HG02759 (cell line): ENCODE data around the gene PLEKHA8.

Source experiments
- ATAC-seq: cut with Tn5 transposase; IDR thresholded peaks from one replicate; pipeline ENCODE4 v1.9.1; 2021; ENCODE audit warnings: mild to moderate bottlenecking, moderate library complexity; ENCODE audit not compliant: unreplicated experiment

The PLEKHA8 gene

DNA sequence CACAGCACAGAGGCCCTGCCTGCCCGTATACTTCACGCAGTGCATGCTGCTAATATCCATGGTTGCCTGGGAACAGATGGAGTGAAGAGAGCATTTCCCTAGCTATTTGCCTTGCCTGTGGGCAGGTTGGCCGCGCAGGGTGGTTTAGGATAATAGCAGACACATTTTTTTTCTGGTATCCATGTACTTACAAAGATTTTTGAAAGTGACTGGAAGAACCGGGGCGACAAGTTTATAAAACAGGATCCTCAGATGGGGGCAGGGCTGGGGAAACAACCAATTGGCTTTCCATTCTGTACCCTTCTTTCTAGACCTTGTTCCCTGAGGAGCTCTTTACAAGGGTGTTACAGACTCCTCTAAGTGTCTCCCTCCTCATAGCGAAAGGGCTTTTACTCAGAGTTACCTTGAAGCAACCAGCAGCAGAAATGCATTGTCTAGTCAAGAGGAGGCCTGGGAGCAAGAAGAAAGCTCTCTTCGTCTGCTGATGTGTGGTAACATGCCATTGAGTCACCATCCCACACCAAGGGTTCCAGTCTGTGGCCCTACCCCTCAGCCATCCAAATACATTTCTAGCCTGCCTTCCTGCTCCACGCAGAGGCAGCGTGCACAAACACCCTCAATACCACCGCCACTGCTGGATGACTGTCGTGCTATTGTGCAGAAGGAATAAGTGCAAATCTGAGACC, 138.1 kb downstream of the PLEKHA8 start:
- no peak for ATAC-seq

DNA sequence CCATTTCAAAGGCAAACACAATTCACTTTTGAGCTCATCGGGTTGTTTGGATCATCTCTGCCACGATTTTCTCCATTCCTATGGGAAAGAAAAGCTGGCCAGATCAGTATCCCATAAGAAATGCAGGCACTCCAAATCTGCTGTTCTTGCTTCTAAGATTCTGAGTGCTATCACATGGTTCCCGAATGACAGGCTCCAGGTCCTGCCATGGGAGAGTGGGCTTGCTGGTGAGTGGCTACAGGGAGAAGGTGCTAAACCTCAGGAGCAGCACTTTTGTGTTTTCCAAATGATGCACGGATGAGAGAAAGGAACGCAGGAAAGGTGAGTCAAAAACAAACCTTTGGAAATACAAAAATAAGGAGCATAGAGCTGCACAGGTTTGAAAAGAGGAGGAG, 138.6 kb downstream of the PLEKHA8 start:
- no peak for ATAC-seq

DNA sequence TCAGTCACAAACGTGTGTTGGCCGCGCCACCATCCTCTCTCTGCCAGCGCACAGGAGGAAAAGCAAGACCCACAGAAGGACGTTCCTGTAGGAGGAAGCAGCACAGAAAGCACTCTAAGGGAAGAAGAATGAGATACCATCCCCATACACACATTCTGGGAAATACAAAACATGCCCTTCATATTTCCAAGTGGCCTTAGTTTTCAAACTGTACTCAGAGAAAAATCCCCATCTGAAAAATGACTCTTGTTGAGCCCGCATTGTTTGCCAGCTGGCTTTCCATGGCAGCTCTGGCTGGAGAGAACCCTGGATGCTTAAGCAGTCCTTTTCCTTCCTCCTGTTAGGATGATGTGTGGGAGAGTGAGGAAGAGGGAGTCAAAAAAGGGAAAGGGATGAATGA, 139.7 kb downstream of the PLEKHA8 start:
- no peak for ATAC-seq

- ATAC-seq: no peak
Measured at GRCh38 chr7:30168835-30169573, 140.8 kb downstream of the PLEKHA8 start.

DNA sequence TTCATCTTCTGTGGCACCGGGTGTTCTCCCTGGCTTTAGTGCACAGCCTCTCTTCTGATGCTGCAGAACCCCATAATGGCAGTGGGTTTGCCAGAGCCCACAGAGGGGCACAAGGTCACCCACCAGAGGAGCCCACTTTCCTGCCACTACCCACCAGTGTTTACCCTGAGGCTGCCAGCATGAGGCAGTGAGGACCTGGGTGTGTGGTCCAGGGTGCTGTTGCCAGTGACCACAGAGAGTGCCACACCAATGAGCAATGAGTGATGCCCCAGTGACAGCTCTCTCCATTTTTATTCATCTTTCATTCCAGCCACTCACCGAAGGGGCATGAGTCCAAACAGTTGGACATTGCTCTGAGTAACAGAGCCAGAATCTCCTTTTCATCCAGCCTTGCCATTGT, 141.4 kb downstream of the PLEKHA8 start:
- no peak for ATAC-seq

DNA sequence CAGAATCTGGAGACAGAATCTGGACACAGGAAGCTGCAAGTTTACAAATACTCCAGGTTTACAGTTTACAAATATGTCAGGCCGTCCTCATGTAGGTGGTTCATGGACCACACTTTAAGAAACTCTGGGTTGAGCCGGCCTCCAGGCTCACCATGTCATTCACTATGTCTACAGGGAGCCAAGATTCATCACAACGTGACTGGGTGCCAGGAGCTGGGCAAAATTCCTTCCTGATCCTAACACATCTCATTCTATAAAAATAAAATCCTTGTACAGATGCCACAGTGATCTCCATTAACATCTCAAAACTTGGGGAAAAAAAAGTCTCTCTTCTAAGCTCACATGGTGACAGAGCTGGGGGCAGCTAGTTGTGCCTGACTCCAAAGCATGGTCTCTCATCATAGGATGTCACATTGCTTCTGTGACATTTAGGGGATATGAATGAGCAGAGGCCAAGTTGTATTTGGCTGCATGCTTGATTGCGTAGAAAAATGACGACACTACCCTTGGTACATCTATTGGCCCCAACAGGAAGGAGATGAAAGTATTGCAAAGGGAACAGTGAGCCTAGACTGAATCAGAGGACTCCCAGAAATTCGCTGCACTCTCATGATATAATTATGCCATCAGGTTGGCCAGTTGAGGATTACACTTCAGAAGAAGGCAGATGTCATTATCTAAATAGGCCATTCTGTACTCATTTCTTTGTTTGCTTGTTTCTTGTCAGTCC, 142.4 kb downstream of the PLEKHA8 start:
- ATAC-seq: no peak

GRCh38 chr7:30171766-30172447, 143.7 kb downstream of the PLEKHA8 start:
- no peak for ATAC-seq

DNA sequence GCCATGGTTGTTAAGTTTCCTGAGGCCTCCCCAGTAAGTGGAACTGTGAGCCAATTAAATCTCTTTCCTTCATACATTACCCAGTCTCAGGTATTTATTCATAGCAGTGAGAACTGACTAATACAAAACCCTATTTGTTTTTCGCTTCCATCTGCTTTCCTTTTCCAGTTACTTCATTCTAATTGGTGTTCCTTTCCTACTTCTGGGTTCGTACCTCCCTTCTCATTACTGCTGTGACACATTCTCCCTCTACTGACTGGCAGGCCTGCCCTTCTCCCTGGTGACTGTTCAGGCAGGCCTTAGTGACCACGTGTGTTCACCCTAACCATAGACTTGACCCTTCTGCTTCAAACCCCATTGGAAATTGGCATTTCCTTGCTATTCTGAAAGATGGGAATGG, 144.2 kb downstream of the PLEKHA8 start:
- no peak for ATAC-seq

DNA sequence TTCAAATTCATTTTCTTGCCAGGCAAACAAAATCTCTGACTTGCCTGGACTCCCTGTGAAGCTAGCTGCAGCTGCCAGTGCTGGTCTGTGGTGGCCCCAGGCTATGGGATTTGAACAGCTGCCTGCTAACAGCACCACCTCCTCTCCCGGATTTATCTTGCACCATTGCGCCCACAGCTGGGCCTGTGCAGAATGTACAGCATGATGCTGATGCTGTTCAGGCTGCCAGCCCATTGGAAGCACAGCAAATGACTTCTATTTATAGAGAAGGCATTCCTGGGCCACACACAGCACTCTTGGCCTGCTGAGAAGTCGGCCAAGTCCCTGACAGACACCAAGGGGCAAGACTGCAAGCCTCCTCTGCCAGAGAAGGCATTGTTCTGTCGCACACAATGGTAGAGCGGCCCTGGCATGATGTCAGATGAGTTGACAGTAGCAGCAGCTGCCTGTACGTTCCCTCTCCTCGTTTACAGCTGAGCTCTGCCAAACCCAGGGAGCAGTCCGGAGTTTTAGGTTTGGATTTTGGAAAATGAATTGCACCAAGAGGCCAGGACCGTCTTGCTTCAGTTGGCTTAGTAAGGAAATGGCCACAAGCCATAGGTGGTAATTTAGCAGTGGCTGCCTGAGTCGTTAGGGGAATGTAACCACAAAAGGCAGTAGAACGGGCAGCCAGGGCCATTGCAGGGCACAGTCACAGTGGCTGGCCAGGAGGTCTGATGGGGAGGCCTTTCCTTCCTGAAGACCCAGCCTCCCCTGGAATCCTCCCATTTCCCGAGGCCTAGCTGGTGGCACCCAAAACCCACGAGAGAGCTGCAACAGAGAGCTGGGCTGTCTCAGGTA, 145.1 kb downstream of the PLEKHA8 start:
- ATAC-seq: no peak

- ATAC-seq: no peak
Measured at GRCh38 chr7:30175180-30175579, 147.0 kb downstream of the PLEKHA8 start.

DNA sequence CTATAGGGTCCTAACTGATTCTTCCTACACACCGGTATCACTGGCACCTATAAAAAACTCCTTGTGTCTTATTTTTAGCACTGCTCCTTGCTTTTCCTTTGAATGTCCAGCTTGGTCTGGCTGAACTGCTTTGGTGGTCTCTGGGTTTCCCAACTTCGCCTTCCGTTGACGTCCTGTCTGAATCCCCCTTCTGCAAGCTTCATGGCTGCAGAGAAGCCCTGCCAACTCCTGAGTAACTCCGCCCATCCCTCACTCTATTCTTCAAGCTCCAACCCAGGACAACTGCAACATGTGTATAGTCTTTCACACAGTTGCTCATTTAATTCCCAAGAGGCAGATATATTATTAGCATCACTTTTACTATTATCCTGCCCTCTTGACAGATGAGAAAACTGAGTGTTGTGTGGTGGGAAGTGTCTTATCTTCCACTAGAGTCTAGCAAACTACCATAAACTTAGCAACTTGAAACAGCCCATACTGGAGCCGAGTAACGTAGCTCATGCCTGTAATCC, 147.5 kb downstream of the PLEKHA8 start:
- ATAC-seq: no peak

GRCh38 chr7:30176463-30177109, 148.4 kb downstream of the PLEKHA8 start:
- peak; percentile 32 for ATAC-seq

GRCh38 chr7:30177186-30177585, 149.0 kb downstream of the PLEKHA8 start:
- no peak for ATAC-seq

DNA sequence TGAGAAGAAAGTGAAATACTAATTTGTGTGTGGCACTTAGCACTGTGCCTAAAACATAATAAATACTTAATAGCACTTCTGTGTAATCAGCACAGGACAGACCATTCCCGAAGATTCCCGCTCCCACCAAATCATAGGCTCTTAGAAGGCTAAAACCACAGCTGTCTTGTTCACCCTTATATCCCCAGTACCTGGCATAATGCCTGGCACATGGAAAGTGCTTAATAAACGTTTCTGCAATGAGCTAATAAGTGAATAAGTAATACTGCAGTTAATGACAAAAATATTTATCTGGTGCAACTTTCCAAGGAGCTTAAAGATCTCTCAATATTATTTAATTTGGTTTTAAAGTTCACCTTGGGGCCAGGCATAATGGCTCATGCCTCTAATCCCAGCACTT, 149.8 kb downstream of the PLEKHA8 start:
- ATAC-seq: no peak

DNA sequence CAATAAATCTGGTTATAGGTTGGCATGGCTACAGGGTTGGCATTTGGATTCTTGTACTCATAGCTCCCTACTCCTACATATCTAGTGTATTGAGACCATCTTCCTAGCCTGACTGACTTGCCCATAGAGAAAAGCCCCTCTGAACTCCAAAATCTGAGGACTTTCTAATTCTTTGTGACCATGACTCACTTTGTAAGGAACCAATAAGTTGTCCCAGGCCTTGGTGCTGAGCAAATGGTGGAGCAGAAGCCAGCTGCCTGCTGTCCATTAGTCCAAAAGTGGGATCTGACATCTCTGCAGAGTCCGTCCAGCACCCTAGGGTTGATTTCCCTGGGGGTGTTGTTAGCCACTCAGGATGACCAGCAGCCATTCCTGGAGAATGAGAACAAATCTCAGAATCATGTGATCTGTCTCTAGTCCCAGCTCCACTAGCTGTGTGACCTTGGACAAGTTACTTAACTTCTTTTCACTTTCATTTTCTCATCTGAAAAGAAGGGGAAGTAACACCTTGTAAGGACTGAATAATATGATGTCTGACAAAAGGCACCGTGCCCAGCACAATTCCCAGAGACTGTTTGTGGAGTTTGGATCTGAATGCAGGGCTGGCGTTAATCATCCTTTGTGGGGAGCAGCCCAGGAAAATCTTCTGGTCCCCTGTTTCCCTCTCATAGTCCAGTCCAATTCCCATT, 150.7 kb downstream of the PLEKHA8 start:
- ATAC-seq: peak; percentile 85
